CD4-positive, alpha-beta memory T cell (primary cell): Measurements from ENCODE around the gene PANK3. TPM values are rescaled to one million over a fixed set of nuclear protein-coding genes. Genes with fewer than 3 reads are reported as not detected.
A peak's percentile ranks its signal among the peaks of the same experiment; 100 is the strongest.

Experiments used
- CTCF ChIA-PET: fragments of 350-600 bp; sonication (Branson Sonifier 250); formaldehyde crosslinking; loops from one replicate; lab custom pipeline; 2021; ENCODE audit warnings: inconsistent platforms; ENCODE audit not compliant: partially characterized antibody; lab: Charles Lee
- POLR2A ChIA-PET: fragments of 350-600 bp; sonication (Branson Sonifier 250); formaldehyde crosslinking; loops from one replicate; lab custom pipeline; 2021; ENCODE audit not compliant: partially characterized antibody; lab: Charles Lee
- DNase-seq, 5 donors: peaks; one replicate each; pipeline versions ENCODE4 v3.0.0 to v3.0.0-alpha.2; 2020 to 2022; ENCODE audit warnings: mixed read lengths in 1 of 5
- H3K27ac ChIP-seq: one replicate; pipeline ENCODE4 v1.7.0; 2013; ENCODE audit warnings: low read depth, low read length
- H3K27me3 ChIP-seq: 2 replicates; pipeline ENCODE4 v1.7.0; 2013; ENCODE audit warnings: mild to moderate bottlenecking, low read length, moderate library complexity; ENCODE audit not compliant: insufficient read depth
- H3K36me3 ChIP-seq: 2 replicates; pipeline ENCODE4 v1.7.0; 2013; ENCODE audit warnings: mild to moderate bottlenecking, low read length, moderate library complexity; ENCODE audit not compliant: insufficient read depth
- H3K4me1 ChIP-seq: 2 replicates; pipeline ENCODE4 v1.7.0; 2013; ENCODE audit warnings: mild to moderate bottlenecking, low read length, moderate library complexity; ENCODE audit not compliant: insufficient read depth
- H3K4me3 ChIP-seq, 2 donors: one replicate each; pipeline ENCODE4 v1.7.0; 2013; ENCODE audit warnings: low read length in 2 of 2, mild to moderate bottlenecking in 1 of 2
- H3K9me3 ChIP-seq, 2 donors: one replicate each; pipeline ENCODE4 v1.7.0; 2013; ENCODE audit warnings: low read length in 2 of 2, control low read depth in 1 of 2; ENCODE audit not compliant: control insufficient read depth in 1 of 2
- H3K27ac Mint-ChIP-seq, 7 donors: one replicate each; pipeline ENCODE4 v1.8.0; 2020 to 2021; ENCODE audit warnings: mixed read lengths in 7 of 7, mild to moderate bottlenecking in 6 of 7, inconsistent platforms in 3 of 7, moderate library complexity in 3 of 7
- H3K27me3 Mint-ChIP-seq, 2 donors: one replicate each; pipeline ENCODE4 v1.8.0; 2020 to 2021; ENCODE audit warnings: mixed read lengths in 2 of 2
- H3K36me3 Mint-ChIP-seq, 2 donors: one replicate each; pipeline ENCODE4 v1.8.0; 2020 to 2021; ENCODE audit warnings: mixed read lengths in 2 of 2, inconsistent platforms in 1 of 2, mild to moderate bottlenecking in 1 of 2
- H3K4me1 Mint-ChIP-seq, 4 donors: one replicate each; pipeline ENCODE4 v1.8.0; 2020 to 2021; ENCODE audit warnings: mixed read lengths in 4 of 4, mild to moderate bottlenecking in 1 of 4
- H3K4me3 Mint-ChIP-seq, 8 donors: one replicate each; pipeline ENCODE4 v1.8.0; 2020 to 2021; ENCODE audit warnings: mixed read lengths in 8 of 8, mild to moderate bottlenecking in 7 of 8, moderate library complexity in 6 of 8, inconsistent platforms in 3 of 8
- H3K9me3 Mint-ChIP-seq, 8 donors: one replicate each; pipeline ENCODE4 v1.8.0; 2020 to 2021; ENCODE audit warnings: mixed read lengths in 8 of 8, mild to moderate bottlenecking in 5 of 8, inconsistent platforms in 3 of 8, moderate library complexity in 1 of 8
- intact Hi-C: fragments of 100-400 bp; cut with micrococcal nuclease; formaldehyde crosslinking; loops from one replicate; pipeline ENCODE4 v1.15.1; 2023
- polyA plus RNA-seq, 2 donors: library from polyadenylated mRNA; unstranded; fragments of 300-500 nt; fragmentation: Illumina TruSeq; gene quantifications; one replicate each; pipeline ENCODE4 v1.2.3, GENCODE V29; 2021
- total RNA-seq, 2 experiments: library from RNA; stranded (reverse); gene quantifications; one replicate each; pipeline ENCODE4 v1.2.3, GENCODE V29; 2021

PANK3 gene
- total and polyA plus RNA-seq, 4 experiments from 2014 or later, result 1.4 to 59.8 (median 33.0) TPM

GRCh38 chr5:168606562-168606961 lies 27.4 kb upstream of the PANK3 start:
- H3K27me3 ChIP-seq, result no peaks in the 10 kb centered on the region
- H3K9me3 Mint-ChIP-seq, result no peaks in the 10 kb centered on the region
- no peak overlapping the region for H3K27ac Mint-ChIP-seq
- H3K4me1 Mint-ChIP-seq, result no peaks in the 10 kb centered on the region
- ChIA-PET CTCF (interaction anchor here (0.6 kb wide), 1 partner anchor 161 kb away, joined by 3 read pairs; no protein-coding TSS in a partner anchor), POLR2A (interaction anchor here (0.5 kb wide), 1 partner anchor 360 kb away, joined by 4 read pairs; no protein-coding TSS in a partner anchor)
- H3K27ac ChIP-seq, result no peak overlapping the region
- no peak overlapping the region for H3K4me3 ChIP-seq
- no peaks in the 10 kb centered on the region for H3K36me3 Mint-ChIP-seq
- no peaks in the 10 kb centered on the region for H3K9me3 ChIP-seq
- H3K4me3 Mint-ChIP-seq, result no peak overlapping the region
- intact Hi-C loops, result no loop called here
- H3K36me3 ChIP-seq, result no peaks in the 10 kb centered on the region
- no peaks in the 10 kb centered on the region for H3K4me1 ChIP-seq
- H3K27me3 Mint-ChIP-seq, result peaks cover 0 to 7% of the 10 kb centered on the region in 2 donors
- no peak for DNase-seq

DNA sequence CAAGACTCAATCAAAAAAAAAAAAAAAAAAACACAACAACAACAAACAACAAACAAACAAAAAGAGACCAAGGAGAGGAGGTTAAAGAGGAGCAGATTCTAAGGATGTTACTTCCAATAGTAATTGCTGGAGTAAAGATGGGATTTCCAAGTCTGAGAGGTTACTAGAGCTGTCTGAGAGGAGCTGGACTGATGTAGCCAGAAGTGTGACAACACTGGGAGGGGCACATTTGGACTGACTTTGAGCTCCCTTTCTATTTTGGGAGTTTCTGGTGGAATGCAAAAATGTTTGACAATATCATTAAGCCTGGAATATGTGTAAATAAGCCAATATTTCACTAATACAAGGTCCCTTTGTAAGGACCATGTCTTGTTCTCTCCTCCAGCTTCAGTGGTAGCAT lies 25.3 kb upstream of the PANK3 start:
- H3K36me3 ChIP-seq, result no peaks in the 10 kb centered on the region
- intact Hi-C loops, result no loop called here
- H3K4me3 ChIP-seq, result no peak overlapping the region
- no peak for DNase-seq
- H3K27ac ChIP-seq, result no peak overlapping the region
- no peaks in the 10 kb centered on the region for H3K36me3 Mint-ChIP-seq
- H3K27me3 Mint-ChIP-seq, result peaks cover 3 to 7% of the 10 kb centered on the region in 2 donors
- no peaks in the 10 kb centered on the region for H3K9me3 ChIP-seq
- H3K27ac Mint-ChIP-seq, result peak overlapping the region in 1 of 7 donors; percentile 1
- no peak overlapping the region for H3K4me3 Mint-ChIP-seq
- no peaks in the 10 kb centered on the region for H3K9me3 Mint-ChIP-seq
- CTCF ChIA-PET, result no interaction called here
- H3K4me1 ChIP-seq, result no peaks in the 10 kb centered on the region
- no peaks in the 10 kb centered on the region for H3K27me3 ChIP-seq
- POLR2A ChIA-PET, result interaction anchor here (0.6 kb wide), 1 partner anchor 238 kb away, joined by 3 read pairs; no protein-coding TSS in a partner anchor
- no peaks in the 10 kb centered on the region for H3K4me1 Mint-ChIP-seq

GRCh38 chr5:168603746-168604145 lies 24.6 kb upstream of the PANK3 start:
- no peaks in the 10 kb centered on the region for H3K4me1 ChIP-seq
- Mint-ChIP-seq H3K4me1 (no peaks in the 10 kb centered on the region), H3K4me3 (no peak overlapping the region), H3K27ac (no peak overlapping the region), H3K9me3 (no peaks in the 10 kb centered on the region), H3K36me3 (no peaks in the 10 kb centered on the region), H3K27me3 (peaks cover 7% of the 10 kb centered on the region in 2 donors)
- ChIA-PET CTCF (no interaction called here), POLR2A (interaction anchor here (0.6 kb wide), 1 partner anchor 237 kb away, joined by 3 read pairs; no protein-coding TSS in a partner anchor)
- intact Hi-C loops, result no loop called here
- no peaks in the 10 kb centered on the region for H3K9me3 ChIP-seq
- no peak overlapping the region for H3K4me3 ChIP-seq
- no peak for DNase-seq
- H3K27ac ChIP-seq, result no peak overlapping the region
- no peaks in the 10 kb centered on the region for H3K36me3 ChIP-seq
- no peaks in the 10 kb centered on the region for H3K27me3 ChIP-seq

GRCh38 chr5:168602517-168602916 lies 23.3 kb upstream of the PANK3 start:
- POLR2A ChIA-PET, result no interaction called here
- H3K27me3 ChIP-seq, result no peaks in the 10 kb centered on the region
- peaks cover 10 to 18% of the 10 kb centered on the region in 2 donors for H3K27me3 Mint-ChIP-seq
- DNase-seq, result no peak
- H3K4me1 ChIP-seq, result no peaks in the 10 kb centered on the region
- H3K36me3 Mint-ChIP-seq, result peaks cover 0 to 4% of the 10 kb centered on the region in 2 donors
- H3K4me1 Mint-ChIP-seq, result no peaks in the 10 kb centered on the region
- CTCF ChIA-PET, result interaction anchor here (0.7 kb wide), 1 partner anchor 290 kb away, joined by 3 read pairs; no protein-coding TSS in a partner anchor
- H3K4me3 Mint-ChIP-seq, result no peak overlapping the region
- H3K36me3 ChIP-seq, result no peaks in the 10 kb centered on the region
- H3K27ac ChIP-seq, result no peak overlapping the region
- H3K4me3 ChIP-seq, result no peak overlapping the region
- H3K9me3 Mint-ChIP-seq, result peaks cover 0 to 5% (median 0%) of the 10 kb centered on the region in 8 donors
- H3K9me3 ChIP-seq, result no peaks in the 10 kb centered on the region
- intact Hi-C loops, result no loop called here
- no peak overlapping the region for H3K27ac Mint-ChIP-seq

- ChIA-PET CTCF (interaction anchor here (0.7 kb wide), 1 partner anchor 291 kb away, joined by 3 read pairs; no protein-coding TSS in a partner anchor), POLR2A (no interaction called here)
- Histone ChIP-seq H3K4me3 (no peak overlapping the region), H3K27me3 (no peaks in the 10 kb centered on the region), H3K27ac (no peak overlapping the region), H3K4me1 (no peaks in the 10 kb centered on the region), H3K9me3 (no peaks in the 10 kb centered on the region), H3K36me3 (no peaks in the 10 kb centered on the region)
- Mint-ChIP-seq H3K27me3 (peaks cover 13 to 21% of the 10 kb centered on the region in 2 donors), H3K36me3 (peaks cover 0 to 4% of the 10 kb centered on the region in 2 donors), H3K4me3 (no peak overlapping the region), H3K9me3 (peaks cover 0 to 8% (median 3%) of the 10 kb centered on the region in 8 donors), H3K27ac (no peak overlapping the region), H3K4me1 (no peaks in the 10 kb centered on the region)
- intact Hi-C loops, result no loop called here
- DNase-seq, result no peak
Measured at GRCh38 chr5:168601972-168602371, 22.8 kb upstream of the PANK3 start.

GRCh38 chr5:168600409-168600808 lies 21.2 kb upstream of the PANK3 start:
- Histone ChIP-seq H3K27ac (no peak overlapping the region), H3K9me3 (no peaks in the 10 kb centered on the region), H3K36me3 (no peaks in the 10 kb centered on the region), H3K27me3 (no peaks in the 10 kb centered on the region), H3K4me3 (no peak overlapping the region), H3K4me1 (no peaks in the 10 kb centered on the region)
- no peak for DNase-seq
- POLR2A ChIA-PET, result no interaction called here
- Mint-ChIP-seq H3K36me3 (peaks cover 0 to 4% of the 10 kb centered on the region in 2 donors), H3K4me1 (no peaks in the 10 kb centered on the region), H3K27me3 (peaks cover 16 to 29% of the 10 kb centered on the region in 2 donors), H3K4me3 (no peak overlapping the region), H3K9me3 (peaks cover 0 to 24% (median 6%) of the 10 kb centered on the region in 8 donors), H3K27ac (no peak overlapping the region)
- intact Hi-C loops, result no loop called here
- CTCF ChIA-PET, result no interaction called here

DNA sequence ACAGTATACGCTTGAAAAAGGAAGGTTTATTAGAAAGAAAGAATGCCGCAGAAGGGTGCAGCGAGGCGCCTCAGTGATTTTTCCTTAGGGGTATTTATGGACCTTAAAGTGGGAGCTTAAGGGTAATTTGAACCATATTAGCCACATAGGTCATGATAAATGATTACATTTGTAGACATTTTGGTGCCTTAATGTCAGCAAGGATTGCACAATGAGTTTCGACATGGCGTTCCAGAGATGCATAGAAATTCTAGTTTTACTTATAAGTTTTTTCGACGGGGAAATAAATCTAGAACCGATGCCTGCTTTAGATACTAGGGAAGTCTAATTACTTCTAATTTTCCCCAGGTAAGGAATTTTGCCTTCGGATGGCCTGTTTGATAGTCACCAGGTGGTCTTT lies 20.7 kb upstream of the PANK3 start:
- Mint-ChIP-seq H3K27ac (no peak overlapping the region), H3K4me1 (no peaks in the 10 kb centered on the region), H3K4me3 (no peak overlapping the region), H3K27me3 (peaks cover 14 to 30% of the 10 kb centered on the region in 2 donors), H3K9me3 (peaks cover 0 to 28% (median 6%) of the 10 kb centered on the region in 8 donors), H3K36me3 (peaks cover 0 to 4% of the 10 kb centered on the region in 2 donors)
- no peak overlapping the region for H3K27ac ChIP-seq
- no peaks in the 10 kb centered on the region for H3K9me3 ChIP-seq
- CTCF ChIA-PET, result no interaction called here
- intact Hi-C loops, result no loop called here
- H3K4me1 ChIP-seq, result no peaks in the 10 kb centered on the region
- POLR2A ChIA-PET, result no interaction called here
- H3K4me3 ChIP-seq, result no peak overlapping the region
- no peak for DNase-seq
- no peaks in the 10 kb centered on the region for H3K36me3 ChIP-seq
- H3K27me3 ChIP-seq, result no peaks in the 10 kb centered on the region
